Measurements from ENCODE around the gene FRMD4B. TPM values are rescaled to one million over a fixed set of nuclear protein-coding genes. Genes with fewer than 3 reads are reported as not detected.
A peak's percentile ranks its signal among the peaks of the same experiment; 100 is the strongest.

The FRMD4B gene
- total RNA-seq: 10 to 100 TPM; 57.5 to 86.1 TPM

GRCh38 chr3:69385723-69386555 is at the start of gene FRMD4B:
Gene FRMD4B, minus strand, starts transcription at chr3:69386088. Its CDS starts 99 bp downstream, at chr3:69385989.
- peaks cover 6 to 7% of the 10 kb centered on the region in 2 donors for H3K4me1 ChIP-seq (ENCODE audit: control insufficient read depth in 1 of 2, low read depth in 2 of 2)
- peak; percentile 39 for ATAC-seq (ENCODE audit: insufficient number of reproducible peaks, low FRiP score, low read depth)
- no peak for TF ChIP-seq CTCF (IDR thresholded peaks at IDR 0.05)
- peak; percentile 45 for DNase-seq (ENCODE audit: low spot score)
- no peaks in the 10 kb centered on the region for H3K36me3 ChIP-seq
- H3K27ac ChIP-seq: peak within 1 kb of the TSS; percentile 44 to 72
- H3K27me3 ChIP-seq (replicated peaks; ENCODE audit: insufficient read depth): no peaks in the 10 kb centered on the region
- peak within 1 kb of the TSS; percentile 78 for H3K4me3 ChIP-seq
- H3K9me3 ChIP-seq: no peaks in the 10 kb centered on the region

- H3K4me1 ChIP-seq (ENCODE audit: control insufficient read depth in 1 of 2, low read depth in 2 of 2): no peaks in the 10 kb centered on the region
- H3K27ac ChIP-seq: no peak overlapping the region
- H3K9me3 ChIP-seq: no peaks in the 10 kb centered on the region
- no peak for DNase-seq (ENCODE audit: low spot score)
- no peak overlapping the region for H3K4me3 ChIP-seq
- no peak for ATAC-seq (ENCODE audit: insufficient number of reproducible peaks, low FRiP score, low read depth)
- no peaks in the 10 kb centered on the region for H3K36me3 ChIP-seq
- H3K27me3 ChIP-seq (replicated peaks; ENCODE audit: insufficient read depth): no peaks in the 10 kb centered on the region
- no peak for TF ChIP-seq CTCF (IDR thresholded peaks at IDR 0.05)
Observed at GRCh38 chr3:69433969-69434325, 48.1 kb upstream of the FRMD4B start.

- no peak for ATAC-seq (ENCODE audit: insufficient number of reproducible peaks, low FRiP score, low read depth)
Observed at GRCh38 chr3:69433121-69433968, 47.5 kb upstream of the FRMD4B start.

GRCh38 chr3:69428657-69429255 is 42.9 kb upstream of the FRMD4B start:
- H3K27ac ChIP-seq: no peak overlapping the region
- H3K4me1 ChIP-seq (ENCODE audit: control insufficient read depth in 1 of 2, low read depth in 2 of 2): no peaks in the 10 kb centered on the region
- no peaks in the 10 kb centered on the region for H3K27me3 ChIP-seq (replicated peaks; ENCODE audit: insufficient read depth)
- H3K4me3 ChIP-seq: no peak overlapping the region
- TF ChIP-seq CTCF (IDR thresholded peaks at IDR 0.05): no peak
- no peaks in the 10 kb centered on the region for H3K36me3 ChIP-seq
- ATAC-seq (ENCODE audit: insufficient number of reproducible peaks, low FRiP score, low read depth): no peak
- no peak for DNase-seq (ENCODE audit: low spot score)
- no peaks in the 10 kb centered on the region for H3K9me3 ChIP-seq

More at GRCh38 chr3:69433121-69433968, 47.5 kb upstream of the FRMD4B start:
- Histone ChIP-seq H3K27ac (no peak overlapping the region), H3K36me3 (no peaks in the 10 kb centered on the region), H3K9me3 (no peaks in the 10 kb centered on the region), H3K4me1 (ENCODE audit: control insufficient read depth in 1 of 2, low read depth in 2 of 2) (no peaks in the 10 kb centered on the region), H3K27me3 (replicated peaks; ENCODE audit: insufficient read depth) (no peaks in the 10 kb centered on the region), H3K4me3 (no peak overlapping the region)
- no peak for TF ChIP-seq CTCF (IDR thresholded peaks at IDR 0.05)
- DNase-seq (ENCODE audit: low spot score): no peak

- Histone ChIP-seq H3K4me1 (ENCODE audit: control insufficient read depth in 1 of 2, low read depth in 2 of 2) (no peaks in the 10 kb centered on the region), H3K4me3 (no peak overlapping the region), H3K9me3 (no peaks in the 10 kb centered on the region), H3K27ac (no peak overlapping the region), H3K36me3 (no peaks in the 10 kb centered on the region), H3K27me3 (replicated peaks; ENCODE audit: insufficient read depth) (no peaks in the 10 kb centered on the region)
- TF ChIP-seq CTCF (IDR thresholded peaks at IDR 0.05): no peak
- ATAC-seq (ENCODE audit: insufficient number of reproducible peaks, low FRiP score, low read depth): no peak
- no peak for DNase-seq (ENCODE audit: low spot score)
Observed at GRCh38 chr3:69426967-69427304, 41.0 kb upstream of the FRMD4B start.
